Measurements from ENCODE around the gene LRRIQ3. TPM values are rescaled to one million over a fixed set of nuclear protein-coding genes. Genes with fewer than 3 reads are reported as not detected.

Gene LRRIQ3
- total and polyA plus RNA-seq, 4 donors: 0.65 to 2.0 (median 1.2) TPM

DNA sequence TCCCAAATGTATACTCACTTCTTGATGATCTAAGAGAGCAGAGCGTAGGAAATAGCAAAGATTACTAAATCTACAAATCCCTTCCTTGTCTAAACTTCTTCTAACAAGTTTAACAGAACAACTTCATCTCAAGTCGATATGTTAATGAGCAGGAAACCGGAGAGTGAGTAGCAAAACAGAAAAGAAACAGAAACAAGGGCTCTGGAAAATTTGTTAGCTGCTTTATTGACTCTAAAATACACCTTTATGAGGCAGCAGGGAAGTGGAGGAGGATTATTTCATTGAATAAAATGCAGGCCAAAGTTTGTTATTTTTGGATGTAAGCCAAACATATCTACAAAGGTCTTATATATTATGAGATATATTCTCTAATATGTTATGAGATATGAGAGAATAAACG, 192.4 kb downstream of the LRRIQ3 start:
- Histone ChIP-seq H3K27ac (ENCODE audit: low read depth in 1 of 2, low read length in 1 of 2) (no peak overlapping the region), H3K4me3 (no peak overlapping the region), H3K9me3 (ENCODE audit: control insufficient read depth in 4 of 4, insufficient read depth in 3 of 4, low read length in 3 of 4) (no peaks in the 10 kb centered on the region), H3K4me1 (ENCODE audit: control insufficient read depth in 5 of 5, insufficient read depth in 5 of 5, low read length in 5 of 5) (no peaks in the 10 kb centered on the region), H3K36me3 (ENCODE audit: control insufficient read depth in 4 of 4, insufficient read depth in 4 of 4, low read length in 4 of 4) (no peaks in the 10 kb centered on the region), H3K27me3 (ENCODE audit: control insufficient read depth in 3 of 3, insufficient read depth in 3 of 3, low read length in 2 of 3) (no peaks in the 10 kb centered on the region), H3K9ac (ENCODE audit: insufficient read depth in 1 of 2, low read length in 2 of 2) (no peak overlapping the region)
- peak in 2 of 3 donors; percentile 0 to 3 for DNase-seq
- no peak for ATAC-seq (ENCODE audit: insufficient read depth, low FRiP score)
- 50 to 76% methylated on average over 4 of the region's 4 CpGs for WGBS, 2 donors
- TF ChIP-seq CTCF (IDR thresholded peaks at IDR 0.05; ENCODE audit: control extremely low read depth, extremely low read depth): no peak

DNA sequence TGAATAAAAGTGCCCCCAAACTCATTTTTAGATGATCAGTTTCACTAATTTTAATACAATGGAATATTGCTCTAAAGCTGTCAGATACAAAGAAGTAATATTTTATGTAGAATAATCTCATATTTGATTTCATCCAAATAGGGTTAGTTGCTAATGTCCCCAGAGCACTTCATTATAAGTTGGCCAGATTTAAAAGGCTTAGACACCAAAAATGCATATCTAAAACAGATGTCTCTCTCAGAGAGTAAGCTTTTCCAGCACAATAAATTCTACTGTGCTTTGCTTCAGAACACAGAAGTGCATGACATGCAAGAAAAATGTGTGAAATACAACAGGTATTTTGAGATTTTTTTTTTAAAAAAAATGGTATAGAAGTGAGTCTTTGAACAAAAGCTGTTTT, 194.2 kb downstream of the LRRIQ3 start:
- Histone ChIP-seq H3K36me3 (ENCODE audit: control insufficient read depth in 4 of 4, insufficient read depth in 4 of 4, low read length in 4 of 4) (no peaks in the 10 kb centered on the region), H3K4me1 (ENCODE audit: control insufficient read depth in 5 of 5, insufficient read depth in 5 of 5, low read length in 5 of 5) (no peaks in the 10 kb centered on the region), H3K27me3 (ENCODE audit: control insufficient read depth in 3 of 3, insufficient read depth in 3 of 3, low read length in 2 of 3) (no peaks in the 10 kb centered on the region), H3K9me3 (ENCODE audit: control insufficient read depth in 4 of 4, insufficient read depth in 3 of 4, low read length in 3 of 4) (no peaks in the 10 kb centered on the region), H3K4me3 (no peak overlapping the region), H3K9ac (ENCODE audit: insufficient read depth in 1 of 2, low read length in 2 of 2) (no peak overlapping the region), H3K27ac (ENCODE audit: low read depth in 1 of 2, low read length in 1 of 2) (no peak overlapping the region)
- DNase-seq (no peak), ATAC-seq (ENCODE audit: insufficient read depth, low FRiP score) (no peak)
- TF ChIP-seq CTCF (IDR thresholded peaks at IDR 0.05; ENCODE audit: control extremely low read depth, extremely low read depth): no peak

DNA sequence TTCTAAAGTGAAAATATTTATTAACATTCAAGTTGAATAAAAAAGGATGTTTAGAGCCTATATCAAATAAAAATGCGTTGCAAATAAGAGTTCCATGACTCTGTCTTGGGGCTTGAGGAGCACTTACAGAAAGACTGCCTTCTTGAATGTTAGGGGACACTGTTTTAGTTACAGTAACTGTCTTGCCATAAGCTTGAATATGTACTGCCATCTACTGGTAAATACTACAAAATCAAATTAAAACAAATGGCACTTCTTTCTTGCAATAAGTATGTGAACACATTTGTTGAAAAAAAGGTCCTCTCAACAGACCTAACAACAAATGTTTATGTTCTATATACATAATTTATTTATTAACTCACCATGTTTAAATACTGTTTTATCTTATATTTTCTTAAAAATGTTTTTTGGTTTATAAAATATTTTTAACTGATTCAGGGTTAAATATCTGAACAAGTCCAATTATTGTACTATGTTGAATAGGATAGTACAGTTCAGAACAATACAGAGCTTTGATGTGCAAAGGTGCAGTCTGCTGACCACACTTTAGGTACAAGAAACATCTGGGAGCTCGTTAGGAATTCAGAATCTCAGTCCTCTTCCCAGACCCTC, 199.5 kb downstream of the LRRIQ3 start:
- Histone ChIP-seq H3K4me3 (no peak overlapping the region), H3K9me3 (ENCODE audit: control insufficient read depth in 4 of 4, insufficient read depth in 3 of 4, low read length in 3 of 4) (no peaks in the 10 kb centered on the region), H3K27me3 (ENCODE audit: control insufficient read depth in 3 of 3, insufficient read depth in 3 of 3, low read length in 2 of 3) (no peaks in the 10 kb centered on the region), H3K36me3 (ENCODE audit: control insufficient read depth in 4 of 4, insufficient read depth in 4 of 4, low read length in 4 of 4) (no peaks in the 10 kb centered on the region), H3K27ac (ENCODE audit: low read depth in 1 of 2, low read length in 1 of 2) (no peak overlapping the region), H3K4me1 (ENCODE audit: control insufficient read depth in 5 of 5, insufficient read depth in 5 of 5, low read length in 5 of 5) (no peaks in the 10 kb centered on the region), H3K9ac (ENCODE audit: insufficient read depth in 1 of 2, low read length in 2 of 2) (no peak overlapping the region)
- DNase-seq: peak in 2 of 3 donors; percentile 47 to 69
- ATAC-seq (ENCODE audit: insufficient read depth, low FRiP score): no peak
- WGBS, 2 donors: 6 to 19% methylated on average over 2 of the region's 2 CpGs
- no peak for TF ChIP-seq CTCF (IDR thresholded peaks at IDR 0.05; ENCODE audit: control extremely low read depth, extremely low read depth)
